ENCODE data around the gene MCCC2.
"Not testable (repeated sequence)": the region's sequence is repeated elsewhere in the genome, so short reads cannot be mapped to it uniquely, and the experiment has no call there.

GRCh38 chr5:71575588-71575987 lies 11.6 kb upstream of the MCCC2 start:
- TF ChIP-seq EZH2phosphoT487 (IDR thresholded peaks at IDR 0.05; ENCODE audit: insufficient read depth, low read depth); EZH2 (IDR thresholded peaks at IDR 0.05; ENCODE audit: insufficient read depth, poor library complexity, severe bottlenecking): not testable (repeated sequence)

Data from GM23248 (cell line).